ENCODE results near the gene ANKRD55.

- TF ChIP-seq CTCF (IDR thresholded peaks at IDR 0.05) (no peak), POLR2A (IDR thresholded peaks at IDR 0.05) (no peak)
Observed at GRCh38 chr5:56108246-56108645, 124.9 kb downstream of the ANKRD55 start.

Data from lower leg skin (tissue), 3 donors.